GM12874 (cell line): ENCODE data around the gene FAM163A.

ENCODE experiments used
- CTCF ChIP-seq: IDR thresholded peaks from 2 replicates; pipeline ENCODE4 v1.5.1; 2011; ENCODE audit warnings: low read depth, mild to moderate bottlenecking, control low read depth, low read length, moderate library complexity; ENCODE audit not compliant: insufficient read depth

FAM163A gene

GRCh38 chr1:179805291-179806195 lies 62.5 kb downstream of the FAM163A start:
- TF ChIP-seq CTCF, result no peak

- TF ChIP-seq CTCF, result no peak
Measured at GRCh38 chr1:179806333-179806732, 63.2 kb downstream of the FAM163A start.

GRCh38 chr1:179807291-179807690 lies 64.2 kb downstream of the FAM163A start:
- TF ChIP-seq CTCF, result no peak

- TF ChIP-seq CTCF, result no peak
Measured at GRCh38 chr1:179807691-179808485, 64.8 kb downstream of the FAM163A start.

GRCh38 chr1:179808503-179808902 lies 65.4 kb downstream of the FAM163A start:
- no peak for TF ChIP-seq CTCF

- peak; percentile 86 for TF ChIP-seq CTCF
Measured at GRCh38 chr1:179809506-179810366, 66.6 kb downstream of the FAM163A start.

GRCh38 chr1:179810367-179810715 lies 67.2 kb downstream of the FAM163A start:
- no peak for TF ChIP-seq CTCF
